Stimulated activated CD4-positive, alpha-beta T cell treated with anti-CD3 and anti-CD28 coated beads, TNF-alpha, amount 100 ng/mL, for 1 hour (primary cell): ENCODE measurements around the gene ECE1.
"Not testable (repeated sequence)": the region's sequence is repeated elsewhere in the genome, so short reads cannot be mapped to it uniquely, and the experiment has no call there.

ENCODE experiments used
- DNase-seq, 3 donors: peaks; one replicate each; pipeline ENCODE4 v3.0.0-alpha.2; 2020; ENCODE audit warnings: low read depth in 3 of 3, low spot score in 1 of 3

The ECE1 gene

DNA sequence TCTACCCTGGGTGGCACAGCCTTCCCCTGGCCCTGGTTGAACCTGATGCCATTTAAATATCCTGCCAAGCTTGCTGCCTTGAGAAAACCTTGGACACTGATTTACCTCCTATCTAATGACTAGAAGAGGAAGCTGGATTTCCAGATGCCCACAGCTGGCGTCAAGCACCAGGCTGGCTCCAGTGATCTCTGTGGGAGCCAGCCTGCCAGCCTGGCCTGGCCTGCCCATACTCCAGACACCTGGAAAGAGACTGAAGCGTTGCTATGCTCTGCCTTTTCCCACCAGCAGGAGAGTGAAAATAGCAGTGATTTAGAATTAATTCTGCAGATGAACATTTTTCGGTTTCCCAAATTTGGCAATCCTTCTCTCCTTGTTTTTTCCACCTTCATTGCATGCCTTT, 102.0 kb downstream of the ECE1 start:
- no peak for DNase-seq

DNA sequence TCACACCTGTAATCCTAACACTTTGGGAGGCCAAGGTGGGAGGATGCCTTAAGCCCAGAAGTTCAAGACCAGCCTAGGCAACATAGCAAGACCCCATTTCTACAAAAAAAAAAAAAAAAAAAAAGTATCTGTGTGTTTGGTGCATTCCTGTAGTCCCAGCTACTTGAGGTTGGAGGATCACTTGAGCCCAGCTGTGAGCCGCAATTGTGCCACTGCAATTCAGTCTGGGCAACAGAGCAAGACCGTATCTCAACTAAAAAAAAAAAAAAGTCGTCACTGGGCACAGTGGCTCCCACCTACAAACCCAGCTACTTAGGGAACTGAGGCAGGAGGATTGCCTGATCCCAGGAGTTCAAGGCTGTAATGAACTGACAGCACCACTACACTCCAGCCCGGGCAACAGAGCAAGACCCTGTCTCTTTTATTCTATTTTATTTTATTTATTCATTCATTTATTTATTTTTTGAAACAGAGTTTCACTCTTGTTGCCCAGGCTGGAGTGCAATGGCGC, 105.0 kb downstream of the ECE1 start:
- no peak for DNase-seq

- no peak for DNase-seq
Measured at GRCh38 chr1:21184276-21184675, 106.0 kb downstream of the ECE1 start.

GRCh38 chr1:21182181-21182731, 108.0 kb downstream of the ECE1 start:
- no peak for DNase-seq

DNA sequence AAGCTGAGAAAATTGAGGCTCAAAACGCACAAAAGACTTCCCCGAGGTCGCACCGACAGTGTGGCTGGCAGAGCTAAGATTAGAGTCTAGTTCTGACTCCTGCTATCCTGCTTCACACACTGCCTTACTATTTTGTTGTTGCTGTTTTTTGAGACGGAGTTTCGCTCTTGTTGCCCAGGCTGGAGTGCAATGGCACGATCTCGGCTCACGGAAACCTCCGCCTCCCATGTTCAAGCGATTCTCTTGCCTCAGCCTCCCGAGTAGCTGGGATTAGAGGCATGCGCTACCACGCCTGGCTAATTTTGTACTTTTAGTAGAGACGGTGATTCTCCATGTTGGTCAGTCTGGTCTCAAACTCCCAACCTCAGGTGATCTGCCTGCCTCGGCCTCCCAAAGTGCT, 112.0 kb downstream of the ECE1 start:
- not testable (repeated sequence) for DNase-seq

DNA sequence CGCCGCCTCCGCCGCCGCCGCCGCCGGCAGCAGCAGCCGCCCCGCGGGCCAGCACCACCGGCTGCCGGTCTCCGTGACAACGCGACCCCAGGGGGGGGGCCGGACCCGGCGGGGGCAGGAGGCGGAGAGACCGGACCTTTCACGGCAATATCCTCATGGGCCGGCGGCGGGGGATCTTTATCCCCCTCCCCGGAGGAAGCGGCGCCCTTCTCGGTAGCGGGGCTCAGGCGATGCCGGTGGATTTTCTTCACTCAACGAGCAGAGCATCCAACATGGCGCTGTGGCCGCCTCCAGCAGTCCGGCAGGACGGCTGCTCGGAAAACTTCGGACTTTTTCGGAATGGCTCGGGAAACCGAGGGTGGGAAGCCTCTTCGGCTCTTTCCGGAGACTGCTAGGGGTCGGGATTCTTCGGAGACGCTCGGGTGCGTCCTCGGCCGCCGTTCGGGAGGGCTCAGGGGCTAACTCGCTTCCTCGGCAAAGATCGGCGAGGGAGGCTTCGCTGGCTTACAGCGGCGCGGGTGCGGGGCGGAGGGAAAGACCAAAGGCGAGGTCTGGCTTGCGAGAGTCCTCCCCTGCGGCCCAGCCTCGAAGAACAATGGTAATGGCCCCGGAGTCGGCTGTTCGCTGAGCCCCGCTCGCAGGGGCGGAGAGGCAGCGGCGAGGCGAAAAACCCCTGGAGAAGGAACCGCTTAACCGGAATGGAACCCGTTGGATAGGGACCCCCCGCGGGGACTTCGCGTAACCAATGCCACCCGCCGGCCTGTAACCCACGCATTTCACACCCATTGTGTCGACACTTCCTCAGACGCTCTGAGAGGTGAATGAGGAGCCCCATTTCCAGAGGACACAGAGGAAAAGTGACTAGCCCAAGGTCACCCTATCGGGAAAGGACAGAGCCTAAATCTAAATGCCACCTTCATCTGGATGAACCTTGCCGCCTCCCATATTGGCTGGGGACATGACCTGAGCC, 113.4 kb downstream of the ECE1 start, which contains the start of gene EIF4G3:
Gene EIF4G3 (minus strand): TSS at position 312 of the 970 bp plus-strand sequence. CDS start 174,155 bp downstream, outside the sequence.
- DNase-seq, result peak; percentile 96 to 100 (median 97)

- DNase-seq, result peak in 1 of 3 donors; percentile 29
Measured at GRCh38 chr1:21175670-21176581, 114.3 kb downstream of the ECE1 start.

GRCh38 chr1:21175324-21175669, 115.0 kb downstream of the ECE1 start:
- no peak for DNase-seq

DNA sequence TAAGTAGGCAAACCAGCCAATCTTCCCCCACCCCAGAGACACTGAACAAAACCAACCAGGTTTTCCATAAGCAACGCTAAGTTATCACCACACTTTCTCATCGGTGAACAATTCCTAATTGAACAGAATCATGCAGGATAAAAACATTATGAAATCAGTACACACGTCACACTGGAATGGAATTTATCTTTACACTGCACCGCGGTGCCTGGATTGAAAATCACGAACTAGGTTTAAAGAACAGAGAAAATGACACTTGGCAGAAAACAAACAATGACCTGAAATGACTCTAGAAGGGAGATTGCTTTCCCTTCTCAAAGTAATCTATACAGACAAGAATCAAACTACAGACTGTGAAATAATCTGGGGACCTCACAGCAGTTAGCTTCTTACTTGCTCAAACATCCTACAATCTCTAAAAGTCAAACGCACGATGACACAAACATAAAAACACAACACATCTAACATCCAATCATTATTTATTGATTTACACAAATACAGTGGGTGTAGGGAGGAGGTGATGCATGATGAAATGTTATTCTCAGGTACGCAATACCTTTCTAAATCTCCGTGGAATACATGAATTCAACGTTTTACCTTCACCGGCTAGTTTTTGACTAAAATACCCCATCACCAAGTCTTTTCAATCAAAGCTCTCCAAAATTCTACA, 115.5 kb downstream of the ECE1 start:
- DNase-seq, result no peak

DNA sequence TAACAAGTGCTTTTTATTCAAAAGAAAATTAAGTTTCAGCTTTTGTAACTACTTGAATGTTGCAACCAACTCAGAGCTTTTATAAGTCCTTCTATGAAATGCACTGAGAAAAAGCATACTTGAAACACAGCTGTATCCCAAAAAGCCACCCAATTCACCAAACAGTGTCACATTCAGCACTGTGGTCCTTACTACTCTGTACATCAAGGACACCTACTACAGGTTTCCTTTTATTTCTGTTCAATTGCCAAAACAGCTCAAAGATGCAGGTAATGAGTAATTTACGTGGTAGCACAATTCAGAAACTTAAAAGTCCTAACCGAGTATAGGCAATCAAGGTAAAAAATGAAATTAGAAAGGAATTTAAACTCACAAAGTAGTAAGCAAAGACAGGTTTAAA, 116.0 kb downstream of the ECE1 start:
- no peak for DNase-seq

DNA sequence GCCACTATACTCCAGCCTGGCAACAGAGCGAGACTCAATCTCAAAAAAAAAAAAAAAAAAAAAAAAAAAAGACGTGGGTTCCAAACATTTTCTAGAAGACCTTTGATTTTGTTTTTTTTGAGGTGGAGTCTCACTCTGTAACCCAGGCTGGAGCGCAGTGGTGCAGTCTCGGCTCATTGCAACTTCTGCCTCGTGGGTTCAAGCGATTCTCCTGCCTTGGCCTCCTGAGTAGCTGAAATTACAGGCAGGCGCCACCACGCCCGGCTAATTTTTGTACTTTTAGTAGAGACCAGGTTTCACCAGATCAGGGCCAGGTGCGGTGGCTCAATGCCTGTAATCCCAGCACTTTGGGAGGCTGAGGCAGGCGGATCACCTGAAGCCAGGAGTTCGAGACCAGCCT, 117.2 kb downstream of the ECE1 start:
- DNase-seq, result not testable (repeated sequence)

DNA sequence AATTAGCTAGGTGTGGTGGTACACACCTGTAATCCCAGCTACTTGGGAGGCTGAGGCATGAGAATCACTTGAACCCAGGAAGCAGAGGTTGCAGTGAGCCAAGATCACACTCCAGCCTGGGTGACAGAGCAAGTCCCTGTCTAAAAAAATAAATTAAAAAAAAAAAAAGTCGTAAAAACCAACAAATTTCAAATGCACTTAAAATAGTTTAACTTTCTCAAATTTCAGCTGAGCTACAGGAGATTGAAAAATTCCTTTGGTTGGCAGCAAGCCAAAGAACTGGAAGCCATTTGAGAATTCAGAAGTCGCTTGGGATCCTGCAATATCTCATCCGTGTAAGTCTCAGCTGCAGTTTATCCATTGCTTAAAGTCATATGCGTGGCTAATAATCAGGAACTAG, 119.4 kb downstream of the ECE1 start:
- not testable (repeated sequence) for DNase-seq

- DNase-seq, result no peak
Measured at GRCh38 chr1:21168444-21168843, 121.8 kb downstream of the ECE1 start.
